Ascending aorta (tissue), 2 donors: ENCODE data around the gene ERBB2. TPM values are rescaled to one million over a fixed set of nuclear protein-coding genes. Genes with fewer than 3 reads are reported as not detected.

Experiments used
- DNase-seq, 2 donors: peaks; one replicate each; pipeline ENCODE4 v3.0.0-alpha.2; 2019; ENCODE audit warnings: low spot score in 2 of 2
- H3K27ac ChIP-seq, 2 donors: fragments of 200-600 bp; sonication (generic); one replicate each; pipeline ENCODE4 v1.5.1; 2016 to 2017; ENCODE audit warnings: mild to moderate bottlenecking in 1 of 2
- H3K27me3 ChIP-seq: fragments of 200-600 bp; sonication (generic); one replicate; pipeline ENCODE4 v1.5.1; 2017
- H3K36me3 ChIP-seq, 2 donors: fragments of 200-600 bp; sonication (generic); one replicate each; pipeline ENCODE4 v1.5.1; 2016
- H3K4me1 ChIP-seq, 2 donors: fragments of 200-600 bp; sonication (generic); one replicate each; pipeline ENCODE4 v1.5.1; 2016 to 2017; ENCODE audit warnings: mild to moderate bottlenecking in 1 of 2
- H3K4me3 ChIP-seq, 2 donors: fragments of 200-600 bp; sonication (generic); one replicate each; pipeline ENCODE4 v1.5.1; 2016 to 2017; ENCODE audit warnings: mild to moderate bottlenecking in 1 of 2
- H3K9me3 ChIP-seq, 2 donors: fragments of 200-600 bp; sonication (generic); one replicate each; pipeline ENCODE4 v1.5.1; 2016
- CTCF ChIP-seq, 3 experiments: fragments of 200-600 bp in 2 of 3; fragments of 450-650 bp in 1 of 3; sonication (generic) in 2 of 3; IDR thresholded peaks; one replicate each; pipeline ENCODE4 v1.5.1; 2016 to 2019; ENCODE audit warnings: antibody characterized with exemption in 3 of 3, mild to moderate bottlenecking in 1 of 3, moderate library complexity in 1 of 3
- intact Hi-C: fragments of 100-400 bp; cut with DNase I; formaldehyde crosslinking; loops from one replicate; pipeline ENCODE4 v1.15.1; 2023
- total RNA-seq: library from RNA; depleted of rRNA; stranded (reverse); fragments of >200 nt; gene quantifications from one replicate; pipeline ENCODE4 v1.1.0, GENCODE V29; 2016

The ERBB2 gene
- total RNA-seq, 1 donor from 2014 or later: 124 TPM

GRCh38 chr17:39687546-39688474, 12.1 kb upstream of the ERBB2 start, which contains the start of gene PGAP3:
PGAP3 (minus strand) TSS chr17:39688057; CDS start chr17:39688014, 43 bp downstream.
- Histone ChIP-seq H3K36me3 (peaks cover 10 to 18% of the 10 kb centered on the region in 2 donors), H3K4me3 (peak within 1 kb of the TSS; percentile 50 to 79), H3K9me3 (no peaks in the 10 kb centered on the region), H3K27me3 (no peaks in the 10 kb centered on the region), H3K27ac (peak within 1 kb of the TSS; percentile 92 to 95), H3K4me1 (peaks cover 0 to 13% of the 10 kb centered on the region in 2 donors)
- intact Hi-C loops: loop anchor here (1.0 kb wide), 4 partner anchors 10 to 66 kb away; partner anchors contain the start of genes ERBB2 and MIEN1
- peak; percentile 60 to 93 for DNase-seq
- no peak for TF ChIP-seq CTCF (IDR thresholded peaks at IDR 0.05)

- peaks cover 9 to 12% of the 10 kb centered on the region in 2 donors for H3K36me3 ChIP-seq
- peaks cover 0 to 13% of the 10 kb centered on the region in 2 donors for H3K4me1 ChIP-seq
- DNase-seq: no peak
- H3K27ac ChIP-seq: peak overlapping the region; percentile 92 to 95
- intact Hi-C loops: loop anchor here (1.0 kb wide), 3 partner anchors 10 to 66 kb away; partner anchors contain the start of gene ERBB2
- no peaks in the 10 kb centered on the region for H3K27me3 ChIP-seq
- no peak for TF ChIP-seq CTCF (IDR thresholded peaks at IDR 0.05)
- no peaks in the 10 kb centered on the region for H3K9me3 ChIP-seq
- H3K4me3 ChIP-seq: peak overlapping the region; percentile 50 to 79
Measured at GRCh38 chr17:39688475-39688835, 11.4 kb upstream of the ERBB2 start.

GRCh38 chr17:39688945-39689344, 10.9 kb upstream of the ERBB2 start:
- Histone ChIP-seq H3K36me3 (peaks cover 6 to 9% of the 10 kb centered on the region in 2 donors), H3K4me3 (peak overlapping the region; percentile 50 to 79), H3K27me3 (no peaks in the 10 kb centered on the region), H3K9me3 (no peaks in the 10 kb centered on the region), H3K4me1 (peaks cover 0 to 13% of the 10 kb centered on the region in 2 donors), H3K27ac (peak overlapping the region in 1 of 2 donors; percentile 92)
- no peak for DNase-seq
- intact Hi-C loops: loop anchor here (1.0 kb wide), 3 partner anchors 11 to 65 kb away; partner anchors contain the start of gene ERBB2
- TF ChIP-seq CTCF (IDR thresholded peaks at IDR 0.05): no peak

- no peak for TF ChIP-seq CTCF (IDR thresholded peaks at IDR 0.05)
- Histone ChIP-seq H3K9me3 (no peaks in the 10 kb centered on the region), H3K27me3 (no peaks in the 10 kb centered on the region), H3K36me3 (no peaks in the 10 kb centered on the region), H3K4me3 (no peak overlapping the region), H3K27ac (no peak overlapping the region), H3K4me1 (peaks cover 0 to 5% of the 10 kb centered on the region in 2 donors)
- DNase-seq: no peak
- intact Hi-C loops: no loop called here
Measured at GRCh38 chr17:39694593-39694992, 5.3 kb upstream of the ERBB2 start.

- no peak for TF ChIP-seq CTCF (IDR thresholded peaks at IDR 0.05)
- H3K4me3 ChIP-seq: no peak overlapping the region
- H3K4me1 ChIP-seq: peaks cover 0 to 5% of the 10 kb centered on the region in 2 donors
- H3K9me3 ChIP-seq: no peaks in the 10 kb centered on the region
- no peak overlapping the region for H3K27ac ChIP-seq
- intact Hi-C loops: no loop called here
- no peaks in the 10 kb centered on the region for H3K36me3 ChIP-seq
- DNase-seq: no peak
- no peaks in the 10 kb centered on the region for H3K27me3 ChIP-seq
Measured at GRCh38 chr17:39695089-39695474, 4.8 kb upstream of the ERBB2 start.
